ENCODE data around the gene RSAD2. TPM values are rescaled to one million over a fixed set of nuclear protein-coding genes. Genes with fewer than 3 reads are reported as not detected.

RSAD2 gene
- total RNA-seq, 3 donors from 2014 or later: 8.9 to 35.0 (median 12.0) TPM

- TF ChIP-seq CTCF (IDR thresholded peaks at IDR 0.05): no peak
- DNase-seq: no peak
- intact Hi-C loops (cut with DNase I, micrococcal nuclease): no loop called here
- H3K4me1 ChIP-seq (ENCODE audit: low read depth): peaks cover 3% of the 10 kb centered on the region
- no peak overlapping the region for H3K4me3 ChIP-seq
- ATAC-seq: no peak
- no peaks in the 10 kb centered on the region for H3K9me3 ChIP-seq
- no peaks in the 10 kb centered on the region for H3K36me3 ChIP-seq (ENCODE audit: low read depth)
Observed at GRCh38 chr2:6915399-6915798, 37.8 kb downstream of the RSAD2 start.

GRCh38 chr2:6916224-6916623 lies 38.6 kb downstream of the RSAD2 start:
- ATAC-seq (no peak), DNase-seq (no peak)
- Histone ChIP-seq H3K9me3 (no peaks in the 10 kb centered on the region), H3K4me1 (ENCODE audit: low read depth) (peaks cover 3% of the 10 kb centered on the region), H3K4me3 (no peak overlapping the region), H3K36me3 (ENCODE audit: low read depth) (no peaks in the 10 kb centered on the region)
- TF ChIP-seq CTCF (IDR thresholded peaks at IDR 0.05): no peak
- intact Hi-C loops (cut with DNase I, micrococcal nuclease): no loop called here

- intact Hi-C loops (cut with DNase I, micrococcal nuclease): no loop called here
- ATAC-seq: no peak
Observed at GRCh38 chr2:6916736-6917070, 39.1 kb downstream of the RSAD2 start.

GRCh38 chr2:6917071-6917760 lies 39.6 kb downstream of the RSAD2 start, which contains the start of gene RNF144A:
Gene RNF144A, plus strand, starts transcription at chr2:6917412. Its CDS starts 79,515 bp downstream, at chr2:6996927.
- intact Hi-C loops (cut with DNase I, micrococcal nuclease): no loop called here
- Histone ChIP-seq H3K36me3 (ENCODE audit: low read depth) (no peaks in the 10 kb centered on the region), H3K4me1 (ENCODE audit: low read depth) (peaks cover 3% of the 10 kb centered on the region), H3K9me3 (no peaks in the 10 kb centered on the region), H3K4me3 (peak within 1 kb of the TSS; percentile 54)
- TF ChIP-seq CTCF (IDR thresholded peaks at IDR 0.05): peak; percentile 25
- DNase-seq (peak; percentile 68 to 84 (median 70)), ATAC-seq (peak; percentile 93)

More at GRCh38 chr2:6916736-6917070, 39.1 kb downstream of the RSAD2 start:
- no peak for DNase-seq
- H3K4me3 ChIP-seq: no peak overlapping the region
- H3K9me3 ChIP-seq: no peaks in the 10 kb centered on the region
- peaks cover 3% of the 10 kb centered on the region for H3K4me1 ChIP-seq (ENCODE audit: low read depth)
- peak; percentile 6 for TF ChIP-seq CTCF (IDR thresholded peaks at IDR 0.05)
- no peaks in the 10 kb centered on the region for H3K36me3 ChIP-seq (ENCODE audit: low read depth)

GRCh38 chr2:6917761-6918421 lies 40.3 kb downstream of the RSAD2 start:
- H3K9me3 ChIP-seq: no peaks in the 10 kb centered on the region
- TF ChIP-seq CTCF (IDR thresholded peaks at IDR 0.05): no peak
- H3K4me1 ChIP-seq (ENCODE audit: low read depth): peaks cover 3% of the 10 kb centered on the region
- peak; percentile 42 for ATAC-seq
- peak; percentile 24 to 63 (median 60) for DNase-seq
- H3K4me3 ChIP-seq: peak overlapping the region; percentile 54
- no peaks in the 10 kb centered on the region for H3K36me3 ChIP-seq (ENCODE audit: low read depth)
- intact Hi-C loops (cut with DNase I, micrococcal nuclease): no loop called here
